H9 (cell line): ENCODE measurements around the gene ABCA13. TPM values are rescaled to one million over a fixed set of nuclear protein-coding genes. Genes with fewer than 3 reads are reported as not detected.

Experiments
- DNase-seq: peaks from one replicate; pipeline ENCODE4 v3.0.0-alpha.2; 2017
- H2AFZ ChIP-seq: one replicate; pipeline ENCODE4 v1.6.1; 2013; ENCODE audit warnings: mild to moderate bottlenecking, low read length, control low read depth, moderate library complexity
- H2AK5ac ChIP-seq: 2 replicates; pipeline ENCODE4 v1.6.1; 2013; ENCODE audit warnings: low read length, control low read depth, mixed read lengths; ENCODE audit not compliant: insufficient read length
- H2BK120ac ChIP-seq: one replicate; pipeline ENCODE4 v1.6.1; 2013; ENCODE audit warnings: low read depth, mild to moderate bottlenecking, low read length, control low read depth, inconsistent platforms; ENCODE audit not compliant: poor library complexity, severe bottlenecking
- H2BK12ac ChIP-seq: 2 replicates; pipeline ENCODE4 v1.6.1; 2013; ENCODE audit warnings: low read length, control low read depth, mixed read lengths, low read depth; ENCODE audit not compliant: insufficient read length
- H2BK15ac ChIP-seq: 2 replicates; pipeline ENCODE4 v1.6.1; 2013; ENCODE audit warnings: low read depth, low read length, control low read depth
- H2BK20ac ChIP-seq: one replicate; pipeline ENCODE4 v1.6.1; 2013; ENCODE audit warnings: low read depth, mild to moderate bottlenecking, low read length, control low read depth, inconsistent platforms; ENCODE audit not compliant: poor library complexity, severe bottlenecking
- H2BK5ac ChIP-seq: 2 replicates; pipeline ENCODE4 v1.6.1; 2013; ENCODE audit warnings: low read length, control low read depth, mixed read lengths; ENCODE audit not compliant: insufficient read length
- H3K14ac ChIP-seq: 2 replicates; pipeline ENCODE4 v1.6.1; 2013; ENCODE audit warnings: low read length, control low read depth; ENCODE audit not compliant: insufficient read depth
- H3K18ac ChIP-seq: 2 replicates; pipeline ENCODE4 v1.6.1; 2013; ENCODE audit warnings: low read depth, mild to moderate bottlenecking, mixed read lengths, low read length, control low read depth; ENCODE audit not compliant: insufficient read length
- H3K23ac ChIP-seq: 2 replicates; pipeline ENCODE4 v1.6.1; 2013; ENCODE audit warnings: low read length, control low read depth, mixed read lengths, low read depth; ENCODE audit not compliant: insufficient read length
- H3K23me2 ChIP-seq: 2 replicates; pipeline ENCODE4 v1.6.1; 2013; ENCODE audit warnings: low read depth, mild to moderate bottlenecking, mixed read lengths, low read length, control low read depth; ENCODE audit not compliant: insufficient read length, poor library complexity, severe bottlenecking
- H3K27ac ChIP-seq: 2 replicates; pipeline ENCODE4 v1.5.1; 2013; ENCODE audit warnings: low read length, control low read depth, mixed read lengths, low read depth; ENCODE audit not compliant: insufficient read length
- H3K27me3 ChIP-seq: 2 replicates; pipeline ENCODE4 v1.6.1; 2013; ENCODE audit warnings: low read length, control low read depth, inconsistent platforms; ENCODE audit not compliant: insufficient read depth
- H3K4ac ChIP-seq: 2 replicates; pipeline ENCODE4 v1.6.1; 2013; ENCODE audit warnings: low read depth, mild to moderate bottlenecking, control low read depth, inconsistent platforms, low read length, moderate library complexity
- H3K4me1 ChIP-seq: 2 replicates; pipeline ENCODE4 v1.6.1; 2013; ENCODE audit warnings: low read length, control low read depth, inconsistent platforms; ENCODE audit not compliant: insufficient read depth
- H3K4me2 ChIP-seq: 2 replicates; pipeline ENCODE4 v1.6.1; 2013; ENCODE audit warnings: low read length, control low read depth, mixed read lengths; ENCODE audit not compliant: insufficient read length, insufficient read depth
- H3K56ac ChIP-seq: 2 replicates; pipeline ENCODE4 v1.6.1; 2013; ENCODE audit warnings: low read depth, mild to moderate bottlenecking, mixed read lengths, low read length, control low read depth; ENCODE audit not compliant: insufficient read length
- H3K79me1 ChIP-seq: 2 replicates; pipeline ENCODE4 v1.6.1; 2013; ENCODE audit warnings: low read depth, mild to moderate bottlenecking, moderate library complexity, low read length, control low read depth, inconsistent platforms; ENCODE audit not compliant: insufficient read depth, poor library complexity, severe bottlenecking
- H3K79me2 ChIP-seq: 2 replicates; pipeline ENCODE4 v1.6.1; 2013; ENCODE audit warnings: low read length, control low read depth, inconsistent platforms; ENCODE audit not compliant: insufficient read depth
- H3K9ac ChIP-seq: 2 replicates; pipeline ENCODE4 v1.6.1; 2013; ENCODE audit warnings: low read length, control low read depth, mixed read lengths; ENCODE audit not compliant: insufficient read length; ENCODE audit errors: extremely low read depth
- H3K9me3 ChIP-seq: one replicate; pipeline ENCODE4 v1.6.1; 2013; ENCODE audit warnings: low read depth, low read length, inconsistent platforms; ENCODE audit not compliant: control insufficient read depth
- H3T11ph ChIP-seq: one replicate; pipeline ENCODE4 v1.6.1; 2013; ENCODE audit warnings: mild to moderate bottlenecking, low read length, control low read depth, inconsistent platforms
- H4K20me1 ChIP-seq: one replicate; pipeline ENCODE4 v1.6.1; 2013; ENCODE audit not compliant: control insufficient read depth, insufficient read length, insufficient read depth
- H4K5ac ChIP-seq: 2 replicates; pipeline ENCODE4 v1.6.1; 2013; ENCODE audit warnings: low read depth, mild to moderate bottlenecking, mixed read lengths, low read length, control low read depth; ENCODE audit not compliant: insufficient read length
- H4K8ac ChIP-seq: replicated peaks from 2 replicates; pipeline ENCODE4 v1.6.1; 2013; ENCODE audit warnings: low read length, control low read depth, mixed read lengths, low read depth; ENCODE audit not compliant: insufficient read length
- H4K91ac ChIP-seq: 2 replicates; pipeline ENCODE4 v1.6.1; 2013; ENCODE audit warnings: low read depth, mild to moderate bottlenecking, moderate library complexity, mixed read lengths, low read length, control low read depth; ENCODE audit not compliant: insufficient read length
- H3K27ac Mint-ChIP-seq, 3 experiments: 2 replicates in 2 of 3; 3 replicates in 1 of 3; pipeline ENCODE4 v1.8.0; 2020 to 2021; ENCODE audit warnings: mixed read lengths in 3 of 3, mild to moderate bottlenecking in 1 of 3, moderate library complexity in 1 of 3
- H3K27me3 Mint-ChIP-seq: 2 replicates; pipeline ENCODE4 v1.8.0; 2021; ENCODE audit warnings: low read depth, mild to moderate bottlenecking, moderate library complexity, mixed read lengths
- H3K36me3 Mint-ChIP-seq, 3 experiments: 2 replicates in 2 of 3; 3 replicates in 1 of 3; pipeline ENCODE4 v1.8.0; 2020 to 2021; ENCODE audit warnings: low read depth in 3 of 3, mixed read lengths in 3 of 3; ENCODE audit not compliant: insufficient read depth in 1 of 3
- H3K4me1 Mint-ChIP-seq, 2 experiments: 2 replicates each; pipeline ENCODE4 v1.8.0; 2020; ENCODE audit warnings: mixed read lengths in 2 of 2
- H3K4me3 Mint-ChIP-seq, 2 experiments: 2 replicates in 1 of 2; 3 replicates in 1 of 2; pipeline ENCODE4 v1.8.0; 2020 to 2021; ENCODE audit warnings: mild to moderate bottlenecking in 2 of 2, mixed read lengths in 2 of 2, moderate library complexity in 1 of 2
- H3K9me3 Mint-ChIP-seq, 2 experiments: 2 replicates in 1 of 2; 3 replicates in 1 of 2; pipeline ENCODE4 v1.8.0; 2020; ENCODE audit warnings: mild to moderate bottlenecking in 2 of 2, mixed read lengths in 2 of 2, moderate library complexity in 1 of 2
- WGBS: extraction: QIAGEN DNeasy Blood & Tissue Kit; methylation state at CpG from one replicate; pipeline ENCODE4 v1.1.7; 2013; ENCODE audit warnings: missing lambda C conversion rate, low lambda C conversion rate, mixed read lengths; ENCODE audit not compliant: insufficient read length; ENCODE audit errors: extremely low coverage; 5-methylcytosine and 5-hydroxymethylcytosine counted together
- total RNA-seq: library from RNA; stranded (reverse); gene quantifications from 2 replicates; pipeline ENCODE4 v1.2.1, GENCODE V29; 2021
- TF ChIP-seq, protein P1 (sequence below): fragments of 200-600 bp; sonication (generic); conservative IDR thresholded peaks from 3 replicates; pipeline ENCODE4 v1.8.0; 2021; ENCODE audit warnings: antibody characterized with exemption, mild to moderate bottlenecking

ABCA13 gene
- total RNA-seq, 1 experiment from 2014 or later = 0.11 TPM

DNA sequence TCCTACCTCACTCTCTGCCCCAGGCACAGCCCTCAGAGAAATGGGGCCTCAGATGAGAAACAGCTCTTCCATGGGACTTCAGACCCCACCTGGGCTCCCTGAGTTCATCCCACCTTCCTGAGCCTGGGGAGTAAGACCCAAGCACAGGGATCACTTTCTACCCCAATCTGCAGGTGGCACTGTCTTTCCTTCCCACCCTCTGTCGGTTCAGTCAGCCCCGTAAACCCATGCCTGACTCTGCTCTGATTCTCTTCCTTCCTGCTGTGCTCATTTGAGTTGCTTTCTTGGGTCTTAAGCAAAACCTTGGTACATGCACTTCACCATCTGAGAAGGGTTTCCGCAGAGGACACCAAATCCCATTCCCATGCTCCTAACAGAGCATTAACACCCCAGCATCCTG is 446.7 kb downstream of the ABCA13 start:
- H3T11ph ChIP-seq = no peak overlapping the region
- H2BK15ac ChIP-seq = no peak overlapping the region
- H4K20me1 ChIP-seq = no peaks in the 10 kb centered on the region
- H3K27ac Mint-ChIP-seq = no peak overlapping the region
- no peak overlapping the region for H3K23ac ChIP-seq
- DNase-seq = no peak
- no CpG with 5 or more reads among the region's 3 CpGs for WGBS
- H3K18ac ChIP-seq = no peak overlapping the region
- H3K4me1 Mint-ChIP-seq = peaks cover 0 to 3% of the 10 kb centered on the region in 2 experiments; a peak in 2 of 4 replicates
- no peak overlapping the region for H4K5ac ChIP-seq
- H3K36me3 Mint-ChIP-seq = no peaks in the 10 kb centered on the region; a peak in 1 of 7 replicates
- H3K79me2 ChIP-seq = no peaks in the 10 kb centered on the region
- no peaks in the 10 kb centered on the region for H3K27me3 Mint-ChIP-seq
- H3K79me1 ChIP-seq = no peaks in the 10 kb centered on the region
- H3K4me1 ChIP-seq = no peaks in the 10 kb centered on the region
- no peaks in the 10 kb centered on the region for H3K9me3 ChIP-seq
- no peak overlapping the region for H2BK20ac ChIP-seq
- H3K23me2 ChIP-seq = no peaks in the 10 kb centered on the region
- H3K27me3 ChIP-seq = no peaks in the 10 kb centered on the region
- no peak overlapping the region for H3K27ac ChIP-seq
- no peak overlapping the region for H2BK12ac ChIP-seq
- H3K4me3 Mint-ChIP-seq = no peak overlapping the region
- H3K4me2 ChIP-seq = no peak overlapping the region
- no peak overlapping the region for H2AK5ac ChIP-seq
- H3K9ac ChIP-seq = no peak overlapping the region
- H4K8ac ChIP-seq = no peak overlapping the region
- H3K9me3 Mint-ChIP-seq = peaks cover 0 to 3% of the 10 kb centered on the region in 2 experiments; a peak in 2 of 5 replicates
- no peak overlapping the region for H4K91ac ChIP-seq
- H3K56ac ChIP-seq = no peak overlapping the region
- H3K4ac ChIP-seq = no peak overlapping the region
- no peak overlapping the region for H3K14ac ChIP-seq
- no peak overlapping the region for H2AFZ ChIP-seq
- no peak overlapping the region for H2BK120ac ChIP-seq
- TF ChIP-seq, protein P1, sequence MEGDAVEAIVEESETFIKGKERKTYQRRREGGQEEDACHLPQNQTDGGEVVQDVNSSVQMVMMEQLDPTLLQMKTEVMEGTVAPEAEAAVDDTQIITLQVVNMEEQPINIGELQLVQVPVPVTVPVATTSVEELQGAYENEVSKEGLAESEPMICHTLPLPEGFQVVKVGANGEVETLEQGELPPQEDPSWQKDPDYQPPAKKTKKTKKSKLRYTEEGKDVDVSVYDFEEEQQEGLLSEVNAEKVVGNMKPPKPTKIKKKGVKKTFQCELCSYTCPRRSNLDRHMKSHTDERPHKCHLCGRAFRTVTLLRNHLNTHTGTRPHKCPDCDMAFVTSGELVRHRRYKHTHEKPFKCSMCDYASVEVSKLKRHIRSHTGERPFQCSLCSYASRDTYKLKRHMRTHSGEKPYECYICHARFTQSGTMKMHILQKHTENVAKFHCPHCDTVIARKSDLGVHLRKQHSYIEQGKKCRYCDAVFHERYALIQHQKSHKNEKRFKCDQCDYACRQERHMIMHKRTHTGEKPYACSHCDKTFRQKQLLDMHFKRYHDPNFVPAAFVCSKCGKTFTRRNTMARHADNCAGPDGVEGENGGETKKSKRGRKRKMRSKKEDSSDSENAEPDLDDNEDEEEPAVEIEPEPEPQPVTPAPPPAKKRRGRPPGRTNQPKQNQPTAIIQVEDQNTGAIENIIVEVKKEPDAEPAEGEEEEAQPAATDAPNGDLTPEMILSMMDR = peak; percentile 23; the same call in 1 of the 3 replicates
- no peak overlapping the region for H2BK5ac ChIP-seq
